ENCODE measurements around the gene ADGRG4.

DNA sequence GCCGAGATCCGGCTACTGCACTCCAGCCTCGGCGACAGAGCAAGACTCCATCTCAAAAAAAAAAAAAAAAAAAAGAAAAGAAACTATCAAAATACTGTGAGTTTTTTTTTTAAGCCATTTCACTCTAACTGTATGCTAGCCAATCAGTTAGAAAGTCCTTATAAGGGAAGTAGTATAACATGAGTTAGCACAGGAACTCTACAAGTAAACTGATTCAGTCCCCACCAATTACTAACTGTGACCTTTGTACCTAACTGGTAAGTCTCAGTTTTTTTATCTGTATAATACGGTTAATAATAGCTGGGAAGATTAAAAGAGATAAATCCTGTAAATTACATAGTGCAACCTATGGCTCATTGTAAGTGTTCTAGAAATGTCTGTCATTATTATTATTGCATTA lies 151.9 kb downstream of the ADGRG4 start:
- TF ChIP-seq, protein P1, sequence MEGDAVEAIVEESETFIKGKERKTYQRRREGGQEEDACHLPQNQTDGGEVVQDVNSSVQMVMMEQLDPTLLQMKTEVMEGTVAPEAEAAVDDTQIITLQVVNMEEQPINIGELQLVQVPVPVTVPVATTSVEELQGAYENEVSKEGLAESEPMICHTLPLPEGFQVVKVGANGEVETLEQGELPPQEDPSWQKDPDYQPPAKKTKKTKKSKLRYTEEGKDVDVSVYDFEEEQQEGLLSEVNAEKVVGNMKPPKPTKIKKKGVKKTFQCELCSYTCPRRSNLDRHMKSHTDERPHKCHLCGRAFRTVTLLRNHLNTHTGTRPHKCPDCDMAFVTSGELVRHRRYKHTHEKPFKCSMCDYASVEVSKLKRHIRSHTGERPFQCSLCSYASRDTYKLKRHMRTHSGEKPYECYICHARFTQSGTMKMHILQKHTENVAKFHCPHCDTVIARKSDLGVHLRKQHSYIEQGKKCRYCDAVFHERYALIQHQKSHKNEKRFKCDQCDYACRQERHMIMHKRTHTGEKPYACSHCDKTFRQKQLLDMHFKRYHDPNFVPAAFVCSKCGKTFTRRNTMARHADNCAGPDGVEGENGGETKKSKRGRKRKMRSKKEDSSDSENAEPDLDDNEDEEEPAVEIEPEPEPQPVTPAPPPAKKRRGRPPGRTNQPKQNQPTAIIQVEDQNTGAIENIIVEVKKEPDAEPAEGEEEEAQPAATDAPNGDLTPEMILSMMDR (conservative IDR thresholded peaks at IDR 0.05; ENCODE audit: low read length), result no peak
- no peak for TF ChIP-seq EZH2phosphoT487 (IDR thresholded peaks at IDR 0.05; ENCODE audit: borderline replicate concordance)

Measured in Loucy (cell line).